ENCODE measurements around the gene ETNPPL.
"Not testable (repeated sequence)": the region's sequence is repeated elsewhere in the genome, so short reads cannot be mapped to it uniquely, and the experiment has no call there.

ETNPPL gene

DNA sequence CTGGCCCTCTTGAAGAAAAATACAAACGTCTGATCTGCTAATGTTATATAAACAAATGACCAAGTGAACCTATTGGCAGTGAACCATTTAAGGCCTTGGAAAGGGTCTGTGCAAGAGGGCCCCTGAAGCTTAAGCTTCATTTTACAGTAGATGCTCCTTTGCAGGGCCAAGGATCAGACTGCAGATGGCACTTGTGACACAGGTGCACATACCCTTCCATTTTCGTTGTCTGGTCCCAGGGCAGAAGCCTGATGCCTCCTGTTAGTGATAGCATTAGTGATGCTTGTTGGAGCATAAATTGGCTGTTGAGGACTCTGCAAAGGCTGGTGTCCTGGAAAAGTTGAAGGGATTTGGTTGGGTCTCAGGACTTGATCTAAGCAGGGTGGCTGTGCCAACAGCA is 46.5 kb downstream of the ETNPPL start:
- peaks cover 9% of the 10 kb centered on the region for H3K4me1 ChIP-seq (ENCODE audit: control insufficient read depth, low read depth, low read length)
- H3K9ac ChIP-seq (ENCODE audit: low read length), result no peak overlapping the region
- no peak overlapping the region for H3K4me3 ChIP-seq (ENCODE audit: low read length)
- no peaks in the 10 kb centered on the region for H3K27me3 ChIP-seq (ENCODE audit: control insufficient read depth, insufficient read depth, low read length)
- no peaks in the 10 kb centered on the region for H3K9me3 ChIP-seq (ENCODE audit: control insufficient read depth, low read depth, low read length)
- no peak overlapping the region for H3K27ac ChIP-seq (ENCODE audit: low read length)
- H3K36me3 ChIP-seq (ENCODE audit: control insufficient read depth, low read depth, low read length), result no peaks in the 10 kb centered on the region

DNA sequence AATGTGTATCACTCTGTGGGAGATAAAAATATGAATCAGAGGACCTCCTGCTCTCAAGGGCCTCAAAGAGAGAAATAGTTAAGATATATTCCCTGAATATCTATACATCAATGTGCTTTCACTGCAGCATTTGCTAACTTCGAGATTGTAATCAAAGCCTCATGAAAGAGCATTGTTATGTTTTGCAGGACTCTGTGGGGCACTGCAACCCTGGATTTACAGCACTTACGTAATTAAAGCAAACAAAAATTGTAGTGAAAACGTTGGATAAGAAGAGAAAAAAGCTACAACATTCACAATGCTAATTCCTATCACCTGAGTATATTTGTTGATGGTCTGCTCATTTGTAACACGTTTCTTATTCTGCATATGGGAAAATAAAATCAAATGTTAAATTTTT is 48.0 kb downstream of the ETNPPL start:
- no peak overlapping the region for H3K4me3 ChIP-seq (ENCODE audit: low read length)
- H3K27me3 ChIP-seq (ENCODE audit: control insufficient read depth, insufficient read depth, low read length), result no peaks in the 10 kb centered on the region
- no peak overlapping the region for H3K9ac ChIP-seq (ENCODE audit: low read length)
- no peaks in the 10 kb centered on the region for H3K36me3 ChIP-seq (ENCODE audit: control insufficient read depth, low read depth, low read length)
- no peaks in the 10 kb centered on the region for H3K9me3 ChIP-seq (ENCODE audit: control insufficient read depth, low read depth, low read length)
- peaks cover 9% of the 10 kb centered on the region for H3K4me1 ChIP-seq (ENCODE audit: control insufficient read depth, low read depth, low read length)
- no peak overlapping the region for H3K27ac ChIP-seq (ENCODE audit: low read length)

DNA sequence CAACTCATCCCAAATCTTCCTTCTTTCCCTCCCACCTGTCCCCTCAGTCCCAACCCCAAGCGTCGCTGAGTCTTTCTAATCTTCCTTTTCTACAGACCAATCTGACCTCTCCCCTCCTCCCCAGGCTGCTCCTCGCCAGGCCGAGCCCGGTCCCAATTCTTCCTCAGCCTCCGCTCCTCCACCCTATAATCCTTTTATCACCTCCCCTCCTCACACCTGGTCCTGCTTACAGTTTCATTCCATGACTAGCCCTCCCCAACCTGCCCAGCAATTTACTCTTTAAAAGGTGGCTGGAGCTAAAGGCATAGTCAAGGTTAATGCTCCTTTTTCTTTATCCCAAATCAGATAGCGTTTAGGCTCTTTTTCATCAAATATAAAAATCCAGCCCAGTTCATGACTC is 52.3 kb downstream of the ETNPPL start:
- H3K9me3 ChIP-seq (ENCODE audit: control insufficient read depth, low read depth, low read length); H3K36me3 ChIP-seq (ENCODE audit: control insufficient read depth, low read depth, low read length); H3K9ac ChIP-seq (ENCODE audit: low read length); H3K4me3 ChIP-seq (ENCODE audit: low read length); H3K27me3 ChIP-seq (ENCODE audit: control insufficient read depth, insufficient read depth, low read length); H3K27ac ChIP-seq (ENCODE audit: low read length); H3K4me1 ChIP-seq (ENCODE audit: control insufficient read depth, low read depth, low read length): not testable (repeated sequence)

DNA sequence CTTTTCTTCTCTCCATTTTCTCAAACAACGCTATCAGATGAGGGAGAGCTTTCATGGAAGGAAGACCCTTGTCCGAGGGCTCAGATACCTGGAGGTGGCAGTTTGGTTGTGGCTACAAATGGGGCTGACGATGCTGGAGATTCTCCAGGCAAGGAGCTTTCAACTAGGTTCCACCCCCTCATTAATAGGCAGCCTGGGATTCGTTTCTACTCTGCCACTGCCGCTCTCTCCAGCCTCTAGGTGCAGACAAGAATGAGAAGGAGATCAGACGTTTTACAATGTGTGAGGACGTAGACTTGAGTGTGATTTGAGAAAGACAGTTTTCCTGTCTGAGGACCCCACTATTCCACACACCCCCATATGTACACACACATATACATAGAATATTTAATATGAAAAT is 53.1 kb downstream of the ETNPPL start:
- Histone ChIP-seq H3K27ac (ENCODE audit: low read length) (no peak overlapping the region), H3K27me3 (ENCODE audit: control insufficient read depth, insufficient read depth, low read length) (no peaks in the 10 kb centered on the region), H3K36me3 (ENCODE audit: control insufficient read depth, low read depth, low read length) (no peaks in the 10 kb centered on the region)

DNA sequence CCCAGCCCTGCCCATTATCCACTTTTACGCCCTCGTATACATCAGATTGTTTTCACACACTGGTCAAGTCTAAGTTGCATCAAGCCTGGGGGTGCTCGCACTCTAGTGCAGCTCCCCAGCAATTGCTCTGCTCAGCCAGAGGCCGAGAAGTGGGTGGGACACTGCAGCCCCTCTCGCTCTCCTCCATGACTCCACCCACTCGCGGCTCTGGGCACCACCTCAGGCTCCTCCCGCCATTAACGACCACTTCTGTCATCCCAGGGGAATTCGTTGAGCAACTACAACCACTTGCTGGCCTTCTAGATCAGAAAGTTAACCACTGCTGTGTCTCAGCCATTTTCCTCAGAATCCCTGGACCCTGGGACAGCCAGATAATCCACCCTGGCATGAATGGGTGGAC is 53.6 kb downstream of the ETNPPL start:
- Histone ChIP-seq H3K27ac (ENCODE audit: low read length) (no peak overlapping the region), H3K4me3 (ENCODE audit: low read length) (no peak overlapping the region), H3K27me3 (ENCODE audit: control insufficient read depth, insufficient read depth, low read length) (no peaks in the 10 kb centered on the region), H3K9me3 (ENCODE audit: control insufficient read depth, low read depth, low read length) (no peaks in the 10 kb centered on the region), H3K4me1 (ENCODE audit: control insufficient read depth, low read depth, low read length) (no peaks in the 10 kb centered on the region), H3K36me3 (ENCODE audit: control insufficient read depth, low read depth, low read length) (no peaks in the 10 kb centered on the region), H3K9ac (ENCODE audit: low read length) (no peak overlapping the region)

More for the DNA sequence above, 53.1 kb downstream of the ETNPPL start:
- peaks cover 1% of the 10 kb centered on the region for H3K4me1 ChIP-seq (ENCODE audit: control insufficient read depth, low read depth, low read length)
- no peaks in the 10 kb centered on the region for H3K9me3 ChIP-seq (ENCODE audit: control insufficient read depth, low read depth, low read length)
- no peak overlapping the region for H3K9ac ChIP-seq (ENCODE audit: low read length)
- no peak overlapping the region for H3K4me3 ChIP-seq (ENCODE audit: low read length)

DNA sequence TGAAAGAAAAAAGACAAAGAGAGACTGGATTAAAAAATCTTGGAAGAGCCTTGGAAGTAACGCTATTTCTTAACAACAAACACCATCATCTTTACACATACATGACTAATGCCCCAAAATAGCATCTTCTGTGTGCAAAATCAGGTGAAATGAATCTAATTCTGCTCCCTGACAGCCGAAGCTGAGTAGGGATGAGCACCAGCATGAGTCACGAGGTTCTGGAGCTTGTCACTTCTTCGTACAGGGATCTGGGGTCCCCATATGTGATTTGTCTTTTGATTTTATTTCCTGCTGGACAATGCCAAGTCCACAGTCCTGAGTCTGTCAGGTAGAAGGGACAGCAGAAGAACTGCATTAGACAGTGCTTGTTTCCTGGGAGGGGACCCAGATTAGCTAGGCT is 56.6 kb downstream of the ETNPPL start:
- Histone ChIP-seq H3K27me3 (ENCODE audit: control insufficient read depth, insufficient read depth, low read length) (no peaks in the 10 kb centered on the region), H3K4me3 (ENCODE audit: low read length) (no peak overlapping the region), H3K9me3 (ENCODE audit: control insufficient read depth, low read depth, low read length) (no peaks in the 10 kb centered on the region), H3K4me1 (ENCODE audit: control insufficient read depth, low read depth, low read length) (no peaks in the 10 kb centered on the region), H3K9ac (ENCODE audit: low read length) (no peak overlapping the region), H3K36me3 (ENCODE audit: control insufficient read depth, low read depth, low read length) (no peaks in the 10 kb centered on the region), H3K27ac (ENCODE audit: low read length) (no peak overlapping the region)

DNA sequence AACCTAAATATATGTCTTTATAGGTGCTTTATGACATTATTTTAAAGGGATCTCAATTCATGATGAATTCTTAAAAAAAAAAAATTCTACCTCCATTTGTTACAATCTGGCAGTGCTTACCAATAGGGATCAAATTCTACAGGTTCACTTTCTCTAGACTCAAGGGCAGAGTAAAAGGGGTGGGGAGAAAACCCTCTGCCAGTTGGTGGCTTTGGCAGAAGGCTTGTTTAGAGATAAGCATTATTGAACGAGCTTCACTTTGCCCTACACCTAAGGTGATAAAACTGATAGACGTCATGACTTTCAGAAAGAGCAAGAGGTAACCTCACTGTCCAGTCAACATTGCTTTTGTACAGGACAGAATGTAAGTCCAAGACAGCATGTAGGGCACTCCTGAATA is 58.9 kb downstream of the ETNPPL start:
- Histone ChIP-seq H3K36me3 (ENCODE audit: control insufficient read depth, low read depth, low read length) (no peaks in the 10 kb centered on the region), H3K4me1 (ENCODE audit: control insufficient read depth, low read depth, low read length) (no peaks in the 10 kb centered on the region), H3K27me3 (ENCODE audit: control insufficient read depth, insufficient read depth, low read length) (no peaks in the 10 kb centered on the region), H3K9me3 (ENCODE audit: control insufficient read depth, low read depth, low read length) (no peaks in the 10 kb centered on the region), H3K27ac (ENCODE audit: low read length) (no peak overlapping the region), H3K4me3 (ENCODE audit: low read length) (no peak overlapping the region), H3K9ac (ENCODE audit: low read length) (no peak overlapping the region)

DNA sequence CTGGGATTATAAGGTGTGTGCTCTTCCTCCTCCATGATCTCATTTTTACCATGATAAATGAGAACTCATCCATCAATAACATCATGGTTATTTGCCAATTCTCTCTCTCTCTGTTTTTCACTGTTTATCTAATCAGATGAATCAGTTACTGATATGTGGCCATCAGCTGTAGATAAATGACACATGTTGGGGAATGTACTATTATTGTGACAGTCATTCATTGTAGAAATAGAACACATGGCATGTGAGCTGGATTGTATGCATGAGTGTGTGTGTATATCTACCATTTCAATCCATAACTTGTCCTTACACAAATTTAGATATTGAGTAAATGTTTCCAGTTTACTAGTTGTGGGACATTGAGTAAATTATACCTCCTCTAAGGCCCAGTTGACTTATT is 59.5 kb downstream of the ETNPPL start:
- Histone ChIP-seq H3K36me3 (ENCODE audit: control insufficient read depth, low read depth, low read length) (no peaks in the 10 kb centered on the region), H3K4me3 (ENCODE audit: low read length) (no peak overlapping the region), H3K4me1 (ENCODE audit: control insufficient read depth, low read depth, low read length) (no peaks in the 10 kb centered on the region), H3K9ac (ENCODE audit: low read length) (no peak overlapping the region), H3K9me3 (ENCODE audit: control insufficient read depth, low read depth, low read length) (no peaks in the 10 kb centered on the region), H3K27me3 (ENCODE audit: control insufficient read depth, insufficient read depth, low read length) (no peaks in the 10 kb centered on the region), H3K27ac (ENCODE audit: low read length) (no peak overlapping the region)

DNA sequence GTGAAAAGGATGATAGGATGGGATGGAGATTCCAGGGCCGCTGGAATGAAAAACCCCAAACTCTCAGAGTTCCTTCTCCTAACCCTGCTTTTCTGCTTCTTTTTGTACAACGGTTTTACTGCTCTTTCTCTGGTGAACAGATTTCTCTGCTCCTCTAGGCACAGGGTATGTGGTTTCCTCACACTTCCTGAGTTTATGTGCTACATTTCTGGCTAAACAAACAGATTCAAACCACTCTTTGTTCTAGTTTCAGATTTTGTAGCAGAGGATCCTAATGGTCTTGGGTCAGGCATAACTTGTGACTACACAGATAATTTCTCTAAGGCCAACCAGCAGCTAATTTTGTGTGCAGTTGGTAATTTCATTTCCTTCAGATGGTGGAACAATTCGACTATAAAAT is 59.9 kb downstream of the ETNPPL start:
- Histone ChIP-seq H3K9me3 (ENCODE audit: control insufficient read depth, low read depth, low read length) (no peaks in the 10 kb centered on the region), H3K4me3 (ENCODE audit: low read length) (no peak overlapping the region), H3K27ac (ENCODE audit: low read length) (no peak overlapping the region), H3K4me1 (ENCODE audit: control insufficient read depth, low read depth, low read length) (no peaks in the 10 kb centered on the region), H3K27me3 (ENCODE audit: control insufficient read depth, insufficient read depth, low read length) (no peaks in the 10 kb centered on the region), H3K36me3 (ENCODE audit: control insufficient read depth, low read depth, low read length) (no peaks in the 10 kb centered on the region), H3K9ac (ENCODE audit: low read length) (no peak overlapping the region)

DNA sequence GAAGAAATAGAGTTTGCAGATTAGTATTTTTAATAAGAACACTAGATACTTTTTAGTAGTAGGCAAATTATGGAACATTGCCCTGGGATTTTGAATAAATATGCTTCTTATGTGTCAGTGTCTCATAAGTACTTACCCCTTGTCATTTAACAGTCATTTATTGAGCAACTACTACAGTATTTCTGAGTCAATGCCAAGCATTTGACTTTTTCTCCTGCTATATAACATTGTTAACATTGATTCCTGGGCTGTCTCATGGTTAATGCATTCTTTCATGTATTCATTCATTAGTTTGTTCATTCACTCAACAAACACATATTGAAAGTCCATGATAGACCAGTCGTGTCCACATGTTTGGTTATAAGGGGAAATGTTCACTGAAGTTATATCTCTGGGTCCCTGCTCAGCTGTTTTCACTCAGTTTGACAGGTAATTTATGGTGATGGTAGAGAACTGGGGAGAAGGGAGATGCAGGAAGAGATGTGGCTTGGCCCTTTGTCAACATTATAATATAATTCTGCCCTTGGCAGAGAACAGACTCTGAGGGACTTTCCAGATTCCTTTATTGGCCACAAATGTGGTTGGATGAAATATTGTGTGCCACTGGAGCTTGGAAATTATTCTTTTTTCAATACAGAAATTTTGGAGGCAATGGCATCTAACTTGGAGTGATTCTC is 62.6 kb downstream of the ETNPPL start:
- Histone ChIP-seq H3K36me3 (ENCODE audit: control insufficient read depth, low read depth, low read length) (no peaks in the 10 kb centered on the region), H3K9me3 (ENCODE audit: control insufficient read depth, low read depth, low read length) (no peaks in the 10 kb centered on the region), H3K27me3 (ENCODE audit: control insufficient read depth, insufficient read depth, low read length) (no peaks in the 10 kb centered on the region), H3K27ac (ENCODE audit: low read length) (no peak overlapping the region), H3K4me1 (ENCODE audit: control insufficient read depth, low read depth, low read length) (peaks cover 2% of the 10 kb centered on the region), H3K4me3 (ENCODE audit: low read length) (no peak overlapping the region), H3K9ac (ENCODE audit: low read length) (no peak overlapping the region)

DNA sequence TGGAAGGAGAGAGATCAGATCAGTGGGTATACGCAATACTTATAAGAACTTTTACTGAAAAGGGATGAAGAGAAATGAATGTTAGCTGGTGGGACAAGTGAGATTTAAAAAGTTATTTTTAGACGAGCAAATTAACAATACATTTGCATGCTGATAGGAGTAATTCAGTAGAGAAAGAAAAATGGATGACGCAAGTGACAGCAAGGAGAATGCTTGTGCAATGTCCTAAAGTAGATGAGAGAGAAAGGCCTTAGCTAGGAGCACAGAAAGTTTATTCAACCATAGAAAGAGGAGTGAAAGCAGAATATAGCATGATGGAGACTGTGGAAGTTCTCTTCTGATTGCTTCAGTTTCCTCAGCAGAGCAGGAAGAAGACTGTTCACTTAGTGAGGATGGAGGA is 66.7 kb downstream of the ETNPPL start:
- no peak overlapping the region for H3K27ac ChIP-seq (ENCODE audit: low read length)
- no peaks in the 10 kb centered on the region for H3K9me3 ChIP-seq (ENCODE audit: control insufficient read depth, low read depth, low read length)
- no peak overlapping the region for H3K9ac ChIP-seq (ENCODE audit: low read length)
- no peaks in the 10 kb centered on the region for H3K27me3 ChIP-seq (ENCODE audit: control insufficient read depth, insufficient read depth, low read length)
- no peaks in the 10 kb centered on the region for H3K36me3 ChIP-seq (ENCODE audit: control insufficient read depth, low read depth, low read length)
- no peak overlapping the region for H3K4me3 ChIP-seq (ENCODE audit: low read length)
- H3K4me1 ChIP-seq (ENCODE audit: control insufficient read depth, low read depth, low read length), result peaks cover 2% of the 10 kb centered on the region

DNA sequence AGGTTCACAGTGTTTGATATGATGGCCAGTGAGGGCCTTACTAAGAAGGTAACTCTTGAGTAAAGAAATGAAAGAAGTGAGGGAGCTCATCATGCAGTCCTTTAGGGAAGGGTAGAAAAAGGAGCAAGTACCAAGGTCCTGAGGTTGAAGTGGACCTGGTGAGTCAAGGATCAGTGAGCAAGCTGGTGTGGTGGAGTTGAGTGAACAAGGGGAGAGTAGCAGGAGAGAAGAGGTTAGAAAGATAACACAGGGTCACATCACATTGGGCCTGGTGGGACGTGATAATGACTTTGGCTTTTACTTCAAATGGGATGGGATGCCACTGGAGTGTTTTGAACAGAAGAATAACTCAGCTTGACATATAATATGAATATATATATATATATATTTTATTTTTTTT is 67.8 kb downstream of the ETNPPL start:
- Histone ChIP-seq H3K27ac (ENCODE audit: low read length) (no peak overlapping the region), H3K36me3 (ENCODE audit: control insufficient read depth, low read depth, low read length) (no peaks in the 10 kb centered on the region), H3K9me3 (ENCODE audit: control insufficient read depth, low read depth, low read length) (no peaks in the 10 kb centered on the region), H3K4me1 (ENCODE audit: control insufficient read depth, low read depth, low read length) (peaks cover 2% of the 10 kb centered on the region), H3K27me3 (ENCODE audit: control insufficient read depth, insufficient read depth, low read length) (no peaks in the 10 kb centered on the region), H3K4me3 (ENCODE audit: low read length) (no peak overlapping the region), H3K9ac (ENCODE audit: low read length) (no peak overlapping the region)
